Activated CD8-positive, alpha-beta memory T cell treated with anti-CD3 and anti-CD28 coated beads, Interleukin-2, amount 10 ng/mL, durations not matched to agents 7 days and 5 days (primary cell): ENCODE data around the gene HNRNPM. TPM values are rescaled to one million over a fixed set of nuclear protein-coding genes. Genes with fewer than 3 reads are reported as not detected.

Experiments used
- ATAC-seq: fragments of 150-1000 bp; cut with Tn5 transposase; one replicate; pipeline ENCODE4 v1.10.0; 2021; ENCODE audit warnings: moderate library complexity
- CTCF ChIA-PET: fragments of 350-600 bp; sonication (Branson Sonifier 250); formaldehyde crosslinking; loops from one replicate; lab custom pipeline; 2021; ENCODE audit warnings: antibody characterized with exemption; lab: Charles Lee
- DNase-seq: peaks from one replicate; pipeline ENCODE4 v3.0.0-alpha.2; 2020
- H3K27ac Mint-ChIP-seq: one replicate; pipeline ENCODE4 v1.8.0; 2021; ENCODE audit warnings: mild to moderate bottlenecking, mixed read lengths
- H3K27me3 Mint-ChIP-seq: one replicate; pipeline ENCODE4 v1.8.0; 2021; ENCODE audit warnings: mixed read lengths
- H3K36me3 Mint-ChIP-seq: one replicate; pipeline ENCODE4 v1.8.0; 2021; ENCODE audit warnings: mild to moderate bottlenecking, mixed read lengths
- H3K4me1 Mint-ChIP-seq: one replicate; pipeline ENCODE4 v1.8.0; 2021; ENCODE audit warnings: mixed read lengths
- H3K4me3 Mint-ChIP-seq: one replicate; pipeline ENCODE4 v1.8.0; 2021; ENCODE audit warnings: mild to moderate bottlenecking, moderate library complexity, mixed read lengths
- H3K9me3 Mint-ChIP-seq: one replicate; pipeline ENCODE4 v1.8.0; 2022; ENCODE audit warnings: low read depth, mixed read lengths
- total RNA-seq, 2 experiments: library from RNA; stranded (reverse); gene quantifications; one replicate each; pipeline ENCODE4 v1.2.3, GENCODE V29; 2021

Gene HNRNPM
- total RNA-seq, 2 experiments from 2014 or later: 226 to 309 TPM

DNA sequence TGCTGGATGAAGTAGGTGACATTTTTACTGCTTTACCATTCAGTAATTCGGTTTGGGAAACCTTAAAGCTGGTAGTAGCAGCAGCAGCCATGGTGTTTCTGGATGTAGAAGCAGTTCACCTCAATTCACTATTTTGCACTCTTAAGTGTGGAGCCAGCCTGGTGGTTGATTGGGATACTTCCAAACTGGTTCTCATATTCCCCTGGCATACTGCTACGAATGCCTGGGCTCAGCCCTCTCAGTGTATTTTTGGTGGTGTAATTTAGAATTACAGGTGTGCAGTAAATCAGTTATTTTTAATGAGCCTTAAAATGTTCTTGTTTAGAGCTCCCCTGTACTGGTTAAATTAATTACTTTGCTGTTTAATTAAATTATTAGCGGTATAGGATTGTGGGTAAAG is 12.4 kb downstream of the HNRNPM start:
- CTCF ChIA-PET: interaction anchor here (1.0 to 1.4 kb wide), 3 partner anchors 8 to 13 kb away, joined by 3 to 7 read pairs (median 3); partner anchors contain the start of gene HNRNPM
- no peak overlapping the region for H3K4me3 Mint-ChIP-seq

GRCh38 chr19:8457827-8458226 is 13.1 kb downstream of the HNRNPM start:
- Mint-ChIP-seq H3K27me3 (no peaks in the 10 kb centered on the region), H3K36me3 (peaks cover 52% of the 10 kb centered on the region), H3K4me3 (no peak overlapping the region), H3K9me3 (no peaks in the 10 kb centered on the region), H3K4me1 (peaks cover 81% of the 10 kb centered on the region), H3K27ac (peak overlapping the region; percentile 24)
- DNase-seq: no peak
- CTCF ChIA-PET: interaction anchor here (1.0 to 1.5 kb wide), 4 partner anchors 9 to 123 kb away, joined by 3 to 7 read pairs (median 4); partner anchors contain the start of gene HNRNPM
- no peak for ATAC-seq

More for the DNA sequence above, 12.4 kb downstream of the HNRNPM start:
- no peaks in the 10 kb centered on the region for H3K27me3 Mint-ChIP-seq
- DNase-seq: no peak
- H3K9me3 Mint-ChIP-seq: no peaks in the 10 kb centered on the region
- peaks cover 52% of the 10 kb centered on the region for H3K36me3 Mint-ChIP-seq
- peaks cover 84% of the 10 kb centered on the region for H3K4me1 Mint-ChIP-seq
- H3K27ac Mint-ChIP-seq: peak overlapping the region; percentile 33
- no peak for ATAC-seq

DNA sequence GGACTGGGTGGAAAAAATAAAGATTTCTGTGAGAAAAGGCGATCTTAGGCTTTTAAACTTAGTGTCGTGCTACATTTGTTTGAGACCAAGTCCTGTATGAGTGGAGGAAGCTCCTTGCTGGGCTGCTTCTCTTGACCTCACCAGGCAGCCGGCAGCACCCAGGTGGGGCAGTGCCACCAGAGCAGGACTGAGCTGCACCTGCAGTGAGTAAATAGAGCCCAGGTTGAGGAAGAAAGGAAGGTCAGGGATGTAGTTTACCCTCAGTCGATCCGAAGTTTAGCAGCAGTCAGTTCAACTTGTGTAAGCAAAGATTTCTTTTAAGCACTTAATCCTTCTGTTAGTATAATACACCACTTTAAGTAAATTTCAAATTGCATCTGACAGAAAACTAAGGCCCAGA is 13.6 kb downstream of the HNRNPM start:
- Mint-ChIP-seq H3K27ac (peak overlapping the region; percentile 37), H3K36me3 (peaks cover 54% of the 10 kb centered on the region)

DNA sequence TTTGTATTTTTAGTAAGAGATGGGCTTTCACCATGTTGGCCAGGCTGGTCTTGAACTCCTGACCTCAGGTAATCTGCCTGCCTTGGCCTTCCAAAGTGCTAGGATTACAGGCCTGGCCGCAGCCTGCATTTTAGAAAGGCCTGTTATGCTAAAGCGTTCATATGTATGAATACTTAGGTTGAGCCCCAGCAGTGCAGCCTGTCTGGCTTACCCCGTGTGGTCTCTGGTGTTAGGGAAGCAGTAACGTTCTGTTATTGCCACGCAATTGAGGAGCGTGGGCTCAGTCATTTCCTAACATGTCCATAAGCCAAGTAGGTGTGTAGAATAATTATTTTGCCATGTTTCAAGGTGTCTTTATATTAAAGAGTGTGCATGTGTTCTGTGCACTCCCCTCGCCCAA is 14.3 kb downstream of the HNRNPM start:
- H3K4me3 Mint-ChIP-seq: no peak overlapping the region
- CTCF ChIA-PET: no interaction called here
- ATAC-seq: no peak
- H3K27me3 Mint-ChIP-seq: no peaks in the 10 kb centered on the region
- peaks cover 54% of the 10 kb centered on the region for H3K36me3 Mint-ChIP-seq
- H3K27ac Mint-ChIP-seq: no peak overlapping the region
- DNase-seq: no peak
- H3K9me3 Mint-ChIP-seq: no peaks in the 10 kb centered on the region
- H3K4me1 Mint-ChIP-seq: peaks cover 71% of the 10 kb centered on the region

More for the DNA sequence above, 13.6 kb downstream of the HNRNPM start:
- no peak for ATAC-seq
- no peak overlapping the region for H3K4me3 Mint-ChIP-seq
- no peaks in the 10 kb centered on the region for H3K27me3 Mint-ChIP-seq
- no peaks in the 10 kb centered on the region for H3K9me3 Mint-ChIP-seq
- CTCF ChIA-PET: interaction anchor here (1.5 kb wide), 1 partner anchor 122 kb away, joined by 5 read pairs; no protein-coding TSS in a partner anchor
- H3K4me1 Mint-ChIP-seq: peaks cover 78% of the 10 kb centered on the region
- DNase-seq: no peak

DNA sequence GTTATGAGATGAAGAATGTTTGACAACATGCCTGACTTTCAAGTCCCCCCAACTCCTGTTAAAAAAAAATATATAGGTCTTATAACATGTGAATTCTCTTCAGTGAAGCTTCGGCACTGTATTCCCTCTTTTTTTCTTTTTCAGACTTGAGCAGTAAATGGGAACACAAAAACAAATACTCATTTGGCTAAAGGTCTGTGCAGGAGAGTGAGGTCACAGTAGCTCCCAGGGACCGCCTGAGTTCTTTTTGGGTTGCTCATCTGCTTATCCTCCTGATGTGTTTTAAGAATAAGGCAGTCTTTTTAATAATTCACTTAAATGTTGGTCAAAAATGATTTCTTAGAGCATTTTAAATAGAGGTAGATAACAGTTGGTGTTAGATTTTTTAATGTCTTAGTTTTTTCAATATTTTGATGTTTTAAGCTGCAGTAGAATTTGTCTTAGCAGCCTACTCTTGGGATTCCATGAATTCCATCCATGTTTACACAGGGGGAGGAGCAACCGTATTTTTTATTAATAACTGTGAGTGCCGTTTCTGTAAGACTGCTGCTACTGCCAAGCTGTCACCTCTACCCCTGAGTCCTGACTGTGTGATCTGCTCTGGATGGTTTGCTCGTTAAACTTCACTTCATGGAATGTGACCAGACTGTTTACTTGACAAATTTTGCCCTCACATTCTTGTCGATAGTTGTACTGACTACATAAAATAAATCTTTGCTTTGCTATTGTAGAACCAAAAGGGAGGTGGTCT is 14.9 kb downstream of the HNRNPM start:
- Mint-ChIP-seq H3K36me3 (peaks cover 52% of the 10 kb centered on the region), H3K27ac (peak overlapping the region; percentile 73), H3K4me1 (peaks cover 65% of the 10 kb centered on the region), H3K27me3 (no peaks in the 10 kb centered on the region), H3K4me3 (no peak overlapping the region), H3K9me3 (no peaks in the 10 kb centered on the region)
- no peak for ATAC-seq
- CTCF ChIA-PET: interaction anchor here (1.3 to 1.6 kb wide), 2 partner anchors 118 to 121 kb away, joined by 4 read pairs; partner anchors contain the start of gene MYO1F
- DNase-seq: no peak

DNA sequence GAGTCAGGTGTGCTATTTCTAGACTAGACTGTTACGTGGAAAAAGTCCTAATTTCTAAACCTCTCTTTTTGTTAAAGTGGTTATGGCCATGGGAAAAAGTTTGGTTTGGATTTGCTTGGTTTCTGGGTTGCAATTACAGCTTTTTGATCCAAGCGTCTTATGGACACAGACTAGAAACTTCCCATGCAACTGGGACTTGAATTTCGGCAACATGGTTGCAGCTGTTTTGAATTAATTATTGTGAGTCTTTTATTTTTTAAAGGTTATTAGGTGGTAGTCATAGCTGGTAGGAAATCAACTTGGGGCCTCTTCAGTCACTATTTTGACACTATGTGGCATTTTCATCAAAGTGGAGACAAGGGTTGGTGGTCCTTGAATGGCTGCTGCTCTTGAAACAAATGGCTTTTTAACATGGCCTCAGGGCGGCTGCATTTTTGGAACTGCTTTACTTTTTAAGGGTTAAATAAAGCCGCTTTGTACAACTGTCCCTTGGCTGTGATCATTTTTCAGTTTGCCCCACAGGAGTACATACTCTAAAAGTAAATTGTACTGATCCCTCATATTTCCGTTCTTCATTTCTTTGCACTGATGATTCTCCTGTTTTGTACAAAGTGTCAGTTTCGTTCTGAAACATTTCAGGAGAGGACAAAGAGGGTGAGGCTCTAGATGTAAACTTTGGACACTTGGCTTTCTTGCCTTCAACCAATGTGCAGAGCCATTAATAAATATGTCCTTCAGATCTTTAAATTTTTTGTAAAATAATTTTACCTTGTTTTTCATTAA is 15.9 kb downstream of the HNRNPM start:
- Mint-ChIP-seq H3K27ac (peak overlapping the region; percentile 77), H3K4me3 (no peak overlapping the region)
- CTCF ChIA-PET: interaction anchor here (1.3 to 1.6 kb wide), 2 partner anchors 117 to 120 kb away, joined by 4 read pairs; partner anchors contain the start of gene MYO1F

DNA sequence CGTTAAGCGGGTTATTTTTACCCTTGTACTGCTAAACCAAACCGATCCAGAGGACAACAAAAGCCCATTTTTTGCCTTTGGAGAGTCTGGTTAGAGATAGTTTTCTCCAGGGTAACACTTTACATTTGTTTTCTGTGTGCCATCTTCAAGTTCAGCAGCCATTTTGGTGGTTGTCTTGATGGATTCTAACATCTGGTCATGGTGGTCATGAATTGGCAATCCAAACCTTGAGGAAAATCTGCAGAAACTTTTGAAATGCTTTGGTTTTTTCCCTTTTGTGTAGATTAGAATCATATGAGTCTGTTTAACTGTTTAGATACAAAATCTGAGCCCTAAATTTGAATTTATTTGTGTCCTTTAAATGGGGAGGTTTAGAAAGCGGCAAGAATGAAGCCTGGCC is 16.6 kb downstream of the HNRNPM start:
- Mint-ChIP-seq H3K27ac (peak overlapping the region; percentile 61), H3K36me3 (peaks cover 50% of the 10 kb centered on the region), H3K27me3 (no peaks in the 10 kb centered on the region), H3K4me1 (peaks cover 50% of the 10 kb centered on the region), H3K4me3 (no peak overlapping the region), H3K9me3 (no peaks in the 10 kb centered on the region)
- ATAC-seq (no peak), DNase-seq (no peak)
- CTCF ChIA-PET: interaction anchor here (1.1 kb wide), 1 partner anchor 10 kb away, joined by 3 read pairs; no protein-coding TSS in a partner anchor

More for the DNA sequence above, 15.9 kb downstream of the HNRNPM start:
- DNase-seq (no peak), ATAC-seq (peak; percentile 59)
- Mint-ChIP-seq H3K27me3 (no peaks in the 10 kb centered on the region), H3K36me3 (peaks cover 51% of the 10 kb centered on the region), H3K4me1 (peaks cover 56% of the 10 kb centered on the region), H3K9me3 (no peaks in the 10 kb centered on the region)

GRCh38 chr19:8461891-8462290 is 17.1 kb downstream of the HNRNPM start:
- H3K9me3 Mint-ChIP-seq: no peaks in the 10 kb centered on the region
- ATAC-seq (no peak), DNase-seq (no peak)
- H3K27ac Mint-ChIP-seq: no peak overlapping the region
- H3K36me3 Mint-ChIP-seq: peaks cover 48% of the 10 kb centered on the region
- H3K4me3 Mint-ChIP-seq: no peak overlapping the region
- CTCF ChIA-PET: interaction anchor here (1.0 to 1.1 kb wide), 2 partner anchors 11 to 14 kb away, joined by 3 to 4 read pairs; no protein-coding TSS in a partner anchor
- peaks cover 47% of the 10 kb centered on the region for H3K4me1 Mint-ChIP-seq
- H3K27me3 Mint-ChIP-seq: no peaks in the 10 kb centered on the region

DNA sequence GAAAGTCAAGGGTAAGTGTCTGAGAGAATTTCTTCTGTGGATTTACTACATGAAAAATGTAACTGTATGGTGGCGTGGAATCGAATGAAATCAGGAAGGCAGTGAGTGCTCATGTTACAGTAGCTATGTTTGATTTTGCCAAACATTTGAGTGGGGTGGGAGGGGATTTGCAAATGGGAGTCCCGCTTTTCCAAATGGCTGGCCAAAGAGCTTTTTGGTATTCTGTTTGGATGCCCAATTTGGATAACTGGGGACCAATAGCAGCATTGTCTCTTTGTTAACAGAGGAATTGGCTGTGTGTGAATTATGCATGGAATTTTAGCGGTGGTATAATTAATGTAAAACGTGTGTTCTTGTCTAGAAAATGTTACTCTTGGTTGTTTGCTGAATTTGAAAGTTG is 17.8 kb downstream of the HNRNPM start:
- H3K27me3 Mint-ChIP-seq: no peaks in the 10 kb centered on the region
- H3K36me3 Mint-ChIP-seq: peaks cover 53% of the 10 kb centered on the region
- H3K4me1 Mint-ChIP-seq: peaks cover 43% of the 10 kb centered on the region
- no peak overlapping the region for H3K4me3 Mint-ChIP-seq
- DNase-seq (no peak), ATAC-seq (no peak)
- CTCF ChIA-PET: interaction anchor here (1.0 to 1.1 kb wide), 4 partner anchors 11 to 118 kb away, joined by 3 to 6 read pairs (median 4); no protein-coding TSS in a partner anchor
- no peak overlapping the region for H3K27ac Mint-ChIP-seq
- H3K9me3 Mint-ChIP-seq: no peaks in the 10 kb centered on the region

DNA sequence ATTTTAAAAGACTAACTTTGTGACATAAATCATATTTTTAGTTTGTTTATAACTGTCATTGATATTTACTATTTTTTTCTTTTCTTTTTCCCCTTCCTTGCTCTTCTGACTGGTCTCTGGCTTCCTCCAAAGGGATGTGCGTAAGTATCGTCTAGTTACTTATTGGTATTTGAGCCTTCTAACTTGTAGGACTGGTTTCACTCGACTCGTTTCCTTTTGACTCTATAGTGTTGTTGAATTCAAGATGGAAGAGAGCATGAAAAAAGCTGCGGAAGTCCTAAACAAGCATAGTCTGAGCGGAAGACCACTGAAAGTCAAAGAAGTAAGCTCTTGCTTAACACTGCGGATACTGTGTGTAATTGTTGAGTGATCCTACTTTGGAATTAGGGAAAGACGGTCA is 18.6 kb downstream of the HNRNPM start:
- peaks cover 56% of the 10 kb centered on the region for H3K36me3 Mint-ChIP-seq
- peaks cover 42% of the 10 kb centered on the region for H3K4me1 Mint-ChIP-seq
- CTCF ChIA-PET: interaction anchor here (1.0 to 1.9 kb wide), 4 partner anchors 11 to 118 kb away, joined by 3 to 6 read pairs (median 5); no protein-coding TSS in a partner anchor
- no peaks in the 10 kb centered on the region for H3K9me3 Mint-ChIP-seq
- H3K27me3 Mint-ChIP-seq: no peaks in the 10 kb centered on the region
- no peak for ATAC-seq
- H3K4me3 Mint-ChIP-seq: no peak overlapping the region
- DNase-seq: no peak
- no peak overlapping the region for H3K27ac Mint-ChIP-seq

GRCh38 chr19:8466018-8466417 is 21.2 kb downstream of the HNRNPM start:
- no peak overlapping the region for H3K27ac Mint-ChIP-seq
- no peaks in the 10 kb centered on the region for H3K27me3 Mint-ChIP-seq
- H3K36me3 Mint-ChIP-seq: peaks cover 73% of the 10 kb centered on the region

GRCh38 chr19:8468124-8468523 is 23.3 kb downstream of the HNRNPM start:
- H3K9me3 Mint-ChIP-seq: no peaks in the 10 kb centered on the region
- H3K36me3 Mint-ChIP-seq: peaks cover 77% of the 10 kb centered on the region
- H3K4me1 Mint-ChIP-seq: peaks cover 44% of the 10 kb centered on the region

More at GRCh38 chr19:8466018-8466417, 21.2 kb downstream of the HNRNPM start:
- Mint-ChIP-seq H3K9me3 (no peaks in the 10 kb centered on the region), H3K4me3 (no peak overlapping the region), H3K4me1 (peaks cover 37% of the 10 kb centered on the region)
- no peak for ATAC-seq
- DNase-seq: no peak
- CTCF ChIA-PET: interaction anchor here (0.8 kb wide), 1 partner anchor 21 kb away, joined by 3 read pairs; no protein-coding TSS in a partner anchor

More at GRCh38 chr19:8468124-8468523, 23.3 kb downstream of the HNRNPM start:
- CTCF ChIA-PET: no interaction called here
- Mint-ChIP-seq H3K4me3 (no peak overlapping the region), H3K27ac (no peak overlapping the region), H3K27me3 (no peaks in the 10 kb centered on the region)
- DNase-seq (no peak), ATAC-seq (no peak)
